ENCODE results near the gene PTEN.

DNA sequence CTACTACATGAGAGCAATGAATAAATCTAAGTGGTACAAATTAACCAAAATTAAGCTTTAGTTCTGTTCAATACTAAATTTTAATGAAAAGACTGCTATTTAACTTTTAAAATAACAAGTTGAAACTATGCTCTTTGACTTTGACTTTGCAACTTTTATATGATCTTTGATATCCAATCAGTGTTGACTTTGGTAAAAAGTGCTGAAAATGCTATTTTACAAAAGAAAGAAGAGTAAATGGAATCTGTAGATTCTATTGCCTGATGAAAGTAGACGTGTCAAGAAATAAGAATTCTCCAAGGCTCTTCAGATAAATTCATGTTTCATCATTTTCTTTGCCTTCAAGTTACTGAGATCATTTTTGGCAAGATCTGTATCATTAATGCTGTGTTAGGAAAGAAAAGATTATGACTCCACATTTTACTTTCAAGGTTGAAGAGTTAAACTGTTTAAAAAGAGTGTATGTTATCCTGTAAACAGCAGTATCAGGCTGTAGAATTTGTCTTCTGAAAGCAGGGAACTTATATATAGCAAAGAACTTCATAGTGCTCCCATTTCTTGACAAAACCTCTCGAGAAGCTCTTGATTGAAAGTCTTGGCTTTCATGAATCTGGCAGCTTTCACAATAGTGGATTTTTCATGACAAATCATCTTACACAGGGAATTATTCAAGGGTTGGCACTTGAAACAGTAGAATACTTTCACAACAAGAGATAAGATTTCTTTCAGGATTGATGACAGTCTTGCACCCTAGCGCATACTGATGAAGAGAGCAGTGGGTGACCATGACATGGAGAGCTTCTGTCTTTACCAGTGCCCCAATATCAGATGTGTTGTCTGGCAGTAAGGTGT, 72.1 kb downstream of the PTEN start:
- TF ChIP-seq, protein P1, sequence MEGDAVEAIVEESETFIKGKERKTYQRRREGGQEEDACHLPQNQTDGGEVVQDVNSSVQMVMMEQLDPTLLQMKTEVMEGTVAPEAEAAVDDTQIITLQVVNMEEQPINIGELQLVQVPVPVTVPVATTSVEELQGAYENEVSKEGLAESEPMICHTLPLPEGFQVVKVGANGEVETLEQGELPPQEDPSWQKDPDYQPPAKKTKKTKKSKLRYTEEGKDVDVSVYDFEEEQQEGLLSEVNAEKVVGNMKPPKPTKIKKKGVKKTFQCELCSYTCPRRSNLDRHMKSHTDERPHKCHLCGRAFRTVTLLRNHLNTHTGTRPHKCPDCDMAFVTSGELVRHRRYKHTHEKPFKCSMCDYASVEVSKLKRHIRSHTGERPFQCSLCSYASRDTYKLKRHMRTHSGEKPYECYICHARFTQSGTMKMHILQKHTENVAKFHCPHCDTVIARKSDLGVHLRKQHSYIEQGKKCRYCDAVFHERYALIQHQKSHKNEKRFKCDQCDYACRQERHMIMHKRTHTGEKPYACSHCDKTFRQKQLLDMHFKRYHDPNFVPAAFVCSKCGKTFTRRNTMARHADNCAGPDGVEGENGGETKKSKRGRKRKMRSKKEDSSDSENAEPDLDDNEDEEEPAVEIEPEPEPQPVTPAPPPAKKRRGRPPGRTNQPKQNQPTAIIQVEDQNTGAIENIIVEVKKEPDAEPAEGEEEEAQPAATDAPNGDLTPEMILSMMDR (IDR thresholded peaks at IDR 0.05; ENCODE audit: extremely low read depth in 1 of 2, insufficient read depth in 1 of 2, low read depth in 1 of 2, low read length in 2 of 2): no peak
- TF ChIP-seq POLR2AphosphoS5 (IDR thresholded peaks at IDR 0.05; ENCODE audit: insufficient read depth, low read depth, low read length) (no peak), EZH2 (IDR thresholded peaks at IDR 0.05; ENCODE audit: borderline replicate concordance, low read depth, low read length, severe bottlenecking) (no peak), POLR2A (IDR thresholded peaks at IDR 0.05; ENCODE audit: low read depth, low read length) (no peak)
- TF ChIP-seq, protein P2, sequence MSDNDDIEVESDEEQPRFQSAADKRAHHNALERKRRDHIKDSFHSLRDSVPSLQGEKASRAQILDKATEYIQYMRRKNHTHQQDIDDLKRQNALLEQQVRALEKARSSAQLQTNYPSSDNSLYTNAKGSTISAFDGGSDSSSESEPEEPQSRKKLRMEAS (IDR thresholded peaks at IDR 0.05; ENCODE audit: insufficient read depth, insufficient read length): no peak
